GM18526 (cell line): ENCODE measurements around the gene RRP1B.
A peak's percentile ranks its signal among the peaks of the same experiment; 100 is the strongest.

Experiments
- POLR2A ChIP-seq: IDR thresholded peaks from 3 replicates; pipeline ENCODE4 v1.6.1; 2011; ENCODE audit not compliant: insufficient read length; ENCODE audit errors: extremely low read depth

Gene RRP1B

GRCh38 chr21:43702785-43703034, 43.4 kb downstream of the RRP1B start:
- no peak for TF ChIP-seq POLR2A

DNA sequence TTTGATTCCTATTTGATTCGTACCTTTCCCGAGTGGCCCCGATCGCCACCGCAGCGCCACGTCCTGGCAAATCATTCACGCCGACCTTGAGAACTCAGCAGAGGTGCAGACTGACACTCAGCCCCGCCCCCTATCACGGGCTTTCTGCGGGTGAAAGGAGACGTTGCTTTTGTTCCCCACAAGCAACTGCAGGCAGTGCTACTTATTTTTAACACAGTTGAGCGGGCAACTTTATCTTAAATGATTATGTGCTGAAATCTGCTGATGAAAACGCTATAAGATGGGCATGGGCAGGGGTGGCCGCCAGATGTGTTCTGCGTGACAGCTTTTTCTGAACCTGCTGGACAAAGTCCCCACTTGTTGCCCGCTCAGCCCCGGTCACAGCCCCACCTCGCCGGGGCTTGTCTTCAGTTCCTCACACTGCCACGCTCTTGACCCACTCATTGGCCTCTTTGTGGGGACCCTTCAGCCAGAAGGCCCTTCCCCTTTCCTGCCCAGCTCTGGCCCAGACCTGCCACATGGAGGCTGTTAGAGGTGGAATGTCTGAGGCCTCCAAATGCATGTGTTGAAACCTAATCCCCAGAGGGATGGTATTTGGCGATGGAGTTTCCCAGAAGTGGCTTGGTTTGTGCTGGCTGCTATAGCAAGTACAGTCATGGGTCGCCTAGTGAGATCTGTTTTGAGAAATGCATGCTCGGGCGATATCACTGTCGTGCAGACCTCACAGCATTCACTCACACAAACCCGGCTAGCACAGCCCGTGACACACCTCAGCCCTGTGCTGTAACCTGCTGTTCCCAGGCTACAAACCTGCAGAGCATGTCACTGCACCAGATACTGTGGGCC, 43.9 kb downstream of the RRP1B start:
- no peak for TF ChIP-seq POLR2A

- TF ChIP-seq POLR2A, result no peak
These were observed 48.1 kb downstream of the RRP1B start for GRCh38 chr21:43707462-43707861.

- TF ChIP-seq POLR2A, result no peak
These were observed 49.5 kb downstream of the RRP1B start for GRCh38 chr21:43708745-43709381.

DNA sequence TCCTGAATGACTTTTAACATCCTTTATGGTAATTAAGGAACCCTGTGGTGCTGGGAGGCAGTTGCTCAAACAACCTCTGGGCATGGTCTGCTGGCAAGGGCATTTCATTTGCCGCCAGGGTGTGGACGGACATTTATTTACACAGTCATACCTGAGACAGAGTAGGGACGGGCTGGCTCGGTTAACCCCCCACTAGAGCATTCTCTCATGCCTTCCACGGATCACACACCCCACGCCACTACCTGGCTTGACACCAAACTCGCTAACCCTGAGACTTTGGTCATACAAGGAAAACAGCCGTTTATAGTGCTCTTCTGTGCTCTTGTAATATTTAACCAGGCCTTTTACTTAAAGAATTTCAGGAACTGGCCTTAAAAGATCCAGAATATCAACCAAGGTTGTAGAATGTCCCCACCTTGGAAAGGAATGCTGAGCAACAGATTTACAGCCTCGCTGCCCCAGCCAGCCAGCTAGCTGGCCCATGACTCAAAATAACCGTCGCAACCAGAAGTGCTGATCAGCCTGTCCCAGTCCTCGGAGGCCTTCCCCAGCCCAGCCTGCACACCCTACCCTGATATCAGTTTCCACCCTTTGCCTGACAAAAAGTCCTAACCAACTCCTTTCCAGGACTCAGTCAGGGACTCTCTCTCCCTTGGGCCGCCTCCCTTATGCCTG, 53.0 kb downstream of the RRP1B start:
- TF ChIP-seq POLR2A, result no peak

DNA sequence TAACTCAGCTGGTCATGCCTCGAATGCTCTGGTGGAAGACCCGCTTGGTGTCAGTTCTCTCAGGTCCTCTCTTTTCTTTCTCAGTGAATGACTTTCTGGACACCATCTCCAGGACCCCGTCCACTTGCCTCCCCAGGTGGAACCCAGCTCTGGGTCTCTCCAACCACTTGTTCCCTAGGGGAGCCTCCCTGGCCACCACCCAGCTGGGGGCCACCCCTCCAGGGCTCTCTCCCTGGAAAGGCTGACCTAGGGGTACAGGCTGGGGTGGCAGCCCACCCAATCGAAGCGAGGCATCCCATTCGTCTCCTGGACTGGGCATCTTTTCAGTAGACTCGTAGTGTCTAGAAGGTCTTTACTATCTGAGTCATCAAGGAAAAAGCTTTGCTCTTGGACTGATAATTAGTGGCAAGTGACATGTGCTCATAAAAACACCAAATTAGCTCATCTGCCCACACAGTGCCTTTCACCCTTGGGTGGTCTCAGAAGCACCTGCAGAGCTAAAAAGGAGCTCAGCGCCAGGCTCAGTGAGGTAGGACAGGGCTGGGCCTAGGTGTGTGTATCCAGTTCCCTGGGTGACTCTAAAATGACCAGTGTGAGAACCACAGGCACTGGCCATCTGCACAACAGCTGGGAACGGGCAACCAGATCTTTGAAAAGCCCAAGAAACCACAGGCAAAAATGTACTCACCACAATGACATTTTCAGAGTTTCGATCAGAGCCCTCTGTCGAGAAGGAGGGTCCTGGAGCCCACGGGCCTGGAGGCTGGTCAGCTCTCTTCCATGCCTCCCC, 57.2 kb downstream of the RRP1B start:
- no peak for TF ChIP-seq POLR2A

GRCh38 chr21:43717166-43717853, 58.0 kb downstream of the RRP1B start:
- no peak for TF ChIP-seq POLR2A

DNA sequence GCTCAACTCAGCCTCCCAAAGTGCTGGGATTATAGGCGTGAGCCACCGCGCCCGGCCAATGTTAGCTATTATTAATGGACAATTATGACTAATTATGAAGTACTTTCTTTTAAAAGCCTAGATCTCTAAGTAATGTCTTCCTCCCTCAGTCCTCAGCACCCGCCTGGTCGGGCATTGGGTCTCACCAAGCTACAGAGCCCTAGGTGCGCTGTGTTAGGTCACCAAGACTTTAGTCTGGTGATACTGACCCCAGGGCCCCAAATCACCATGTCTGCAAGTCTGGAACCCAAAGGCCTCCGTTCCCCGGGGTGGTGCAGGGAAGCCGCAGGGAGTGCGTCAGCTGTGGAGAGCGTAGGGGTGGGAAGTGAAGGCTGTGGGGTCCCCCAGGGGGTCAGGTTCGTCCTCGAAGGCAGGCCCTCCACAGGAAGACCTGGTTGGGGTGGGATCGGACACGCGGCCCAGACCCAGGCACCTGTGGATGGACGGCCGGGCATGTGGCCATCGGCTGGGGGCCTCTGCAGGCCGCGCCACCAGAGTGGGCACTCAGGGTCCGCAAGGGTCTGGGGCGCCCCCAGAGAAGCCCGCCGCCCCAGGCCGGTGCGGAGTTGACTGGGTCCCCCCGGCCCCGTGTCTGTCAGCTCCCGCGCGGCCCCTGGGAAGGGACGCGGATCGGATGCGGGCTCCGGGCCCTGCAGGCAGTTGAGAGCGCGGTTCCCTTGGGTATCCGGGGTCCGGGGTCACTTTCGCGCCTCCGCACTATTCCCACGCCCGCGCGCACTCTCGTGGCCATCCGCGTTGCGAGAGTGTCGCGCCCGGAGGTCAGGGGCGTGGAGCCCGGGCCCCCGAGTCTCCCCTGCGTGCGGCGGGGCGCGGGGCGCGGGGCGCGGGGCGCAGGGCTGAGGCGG, 58.9 kb downstream of the RRP1B start:
- no peak for TF ChIP-seq POLR2A

DNA sequence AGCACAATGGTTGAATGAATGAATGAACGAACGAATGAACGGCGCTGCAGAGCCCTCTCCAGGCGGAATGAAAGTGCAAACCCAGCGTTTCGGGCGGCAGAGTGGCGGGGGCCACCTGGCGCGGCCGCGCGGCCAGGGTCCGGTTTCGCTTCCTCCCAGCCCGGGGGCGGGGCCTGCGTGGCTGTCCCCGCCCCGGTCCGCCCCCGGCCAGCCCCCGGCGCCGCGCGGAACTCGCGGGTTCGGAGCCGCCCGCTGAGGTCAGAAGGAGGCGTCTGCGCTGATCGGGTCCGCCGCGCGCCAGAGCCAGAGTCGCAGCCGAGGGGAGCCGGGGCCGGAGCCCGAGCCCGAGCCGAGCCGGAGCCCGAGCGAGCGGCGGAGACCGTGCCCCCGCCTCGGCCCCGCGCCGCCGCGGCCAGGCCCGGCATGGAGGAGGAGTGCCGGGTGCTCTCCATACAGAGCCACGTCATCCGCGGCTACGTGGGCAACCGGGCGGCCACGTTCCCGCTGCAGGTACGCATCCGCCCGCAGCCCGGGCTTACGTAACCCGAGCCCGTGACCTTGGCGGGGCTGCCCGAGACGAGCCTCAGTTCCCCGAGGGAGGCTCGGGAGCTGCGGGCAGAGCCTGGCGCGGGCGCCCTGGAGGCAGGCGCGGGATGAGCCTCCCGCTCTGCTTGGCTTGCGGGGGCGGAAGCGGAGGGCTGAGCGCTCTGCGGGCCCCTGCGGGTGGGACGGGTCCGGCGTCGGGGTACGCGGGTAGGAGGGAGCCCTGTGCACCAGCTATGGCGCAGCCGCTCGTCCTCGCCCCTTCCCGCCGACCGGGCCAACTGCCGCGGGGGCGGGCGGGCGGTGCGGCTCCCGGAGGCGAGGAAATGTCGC, 59.8 kb downstream of the RRP1B start, which contains the start of gene PDXK:
Gene PDXK, plus strand, starts transcription at position 258 of the 876 bp plus-strand sequence. Its CDS starts 166 bp downstream, at position 424.
- TF ChIP-seq POLR2A, result peak; percentile 77

DNA sequence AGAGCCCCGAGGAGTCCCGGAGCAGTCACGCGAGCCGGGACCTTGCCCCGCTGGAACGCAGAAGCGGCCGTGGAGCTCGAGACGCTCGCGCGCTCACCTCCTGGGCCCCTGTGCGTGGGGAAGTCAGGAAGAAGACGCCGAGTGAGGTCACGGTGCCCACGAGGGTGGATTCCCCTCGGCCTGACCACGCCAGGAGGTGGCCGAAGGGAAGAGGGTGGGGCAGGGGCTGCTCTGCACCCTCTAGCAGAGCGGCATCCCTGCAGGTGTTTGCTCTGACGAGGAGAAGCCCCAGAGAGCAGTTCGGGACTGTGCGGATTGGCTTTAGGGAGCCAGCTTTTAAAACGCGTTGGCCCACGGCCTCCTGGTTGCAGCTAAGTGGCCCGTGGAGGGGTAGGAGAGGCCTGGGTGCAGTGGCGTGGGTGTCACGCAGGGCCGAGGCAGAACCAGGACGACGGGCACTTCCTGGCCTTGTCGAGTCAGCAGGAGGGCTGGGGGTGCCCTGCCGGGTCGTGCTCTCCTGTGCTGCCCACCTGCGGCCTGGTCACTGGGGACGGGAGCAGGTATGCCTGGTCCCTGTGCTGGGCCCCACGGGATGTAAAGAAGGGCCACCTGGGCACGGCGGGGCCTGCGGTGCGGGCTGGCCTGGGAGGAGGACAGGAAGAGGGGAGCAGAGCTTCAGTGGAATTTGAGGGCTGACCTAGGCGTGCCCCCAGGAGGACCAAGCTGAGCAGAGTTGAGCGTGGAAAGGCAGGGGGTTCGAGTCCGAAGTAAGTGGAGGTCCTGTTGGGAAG, 60.6 kb downstream of the RRP1B start:
- no peak for TF ChIP-seq POLR2A

DNA sequence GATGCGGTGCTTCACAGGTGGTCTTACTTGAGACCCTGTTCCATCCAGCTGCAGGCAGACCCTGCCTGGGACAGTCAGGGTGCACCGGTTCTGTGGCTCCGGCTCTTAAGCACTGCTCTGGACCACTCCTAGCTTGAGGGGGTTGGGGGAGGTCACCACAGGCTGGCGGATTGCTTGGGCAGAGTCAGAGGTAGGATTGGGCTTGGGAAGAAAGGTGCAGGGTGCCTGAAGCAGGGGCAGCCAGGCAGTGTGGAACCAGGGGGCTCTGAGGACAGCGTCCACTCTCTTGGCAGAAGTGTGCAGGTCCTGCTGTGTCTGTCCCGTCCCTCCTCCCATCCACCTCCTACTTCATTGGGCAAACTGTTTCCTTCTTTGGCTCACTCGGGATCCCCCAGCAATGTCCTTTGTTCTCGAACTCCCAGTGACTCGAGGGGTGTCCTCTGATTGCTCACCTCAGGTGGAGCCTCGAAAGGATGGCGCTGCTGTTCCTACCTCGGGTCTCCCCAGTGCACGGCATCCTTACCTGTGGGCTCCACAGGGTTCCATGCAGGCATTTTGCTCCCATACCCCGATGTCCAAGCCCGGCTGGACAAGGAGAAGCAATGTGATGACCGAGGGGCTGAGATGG, 61.3 kb downstream of the RRP1B start:
- no peak for TF ChIP-seq POLR2A

GRCh38 chr21:43721206-43721605, 61.8 kb downstream of the RRP1B start:
- no peak for TF ChIP-seq POLR2A
